H1 (cell line): ENCODE results near the gene WASHC2A. TPM values are rescaled to one million over a fixed set of nuclear protein-coding genes. Genes with fewer than 3 reads are reported as not detected.
"Not testable (repeated sequence)": the region's sequence is repeated elsewhere in the genome, so short reads cannot be mapped to it uniquely, and the experiment has no call there.

Experiments used
- CTCF ChIA-PET: fragments of 300-600 bp; sonication (Branson Sonifier 250); formaldehyde crosslinking; loops from one replicate; lab custom pipeline; 2021; ENCODE audit not compliant: partially characterized antibody; lab: Charles Lee
- POLR2A ChIA-PET: fragments of 300-600 bp; sonication (Branson Sonifier 250); formaldehyde crosslinking; loops from one replicate; lab custom pipeline; 2021; ENCODE audit warnings: inconsistent platforms; ENCODE audit not compliant: partially characterized antibody; lab: Charles Lee
- DNase-seq, 2 experiments: peaks; one replicate each; pipeline versions ENCODE4 v3.0.0 to v3.0.0-alpha.2; 2010 to 2022; ENCODE audit warnings: low spot score in 2 of 2, low read depth in 1 of 2, mixed read lengths in 1 of 2
- FAIRE-seq: peaks from 2 replicates; lab custom pipeline; 2011; peaks lifted over from hg19 to GRCh38; lab: Jason Lieb, UNC
- H2AFZ ChIP-seq: 2 replicates; pipeline ENCODE4 v1.8.1; 2012; ENCODE audit warnings: low read length, inconsistent platforms
- H2AK5ac ChIP-seq: 2 replicates; pipeline ENCODE4 v1.6.1; 2013; ENCODE audit warnings: low read depth, low read length
- H2BK120ac ChIP-seq: replicated peaks from 2 replicates; pipeline ENCODE3; 2013; ENCODE audit warnings: low read depth, low read length, inconsistent platforms
- H2BK12ac ChIP-seq: 2 replicates; pipeline ENCODE4 v1.6.1; 2013; ENCODE audit warnings: low read depth, low read length
- H2BK15ac ChIP-seq: 2 replicates; pipeline ENCODE4 v1.6.1; 2013; ENCODE audit warnings: low read length
- H2BK20ac ChIP-seq: 2 replicates; pipeline ENCODE4 v1.6.1; 2013; ENCODE audit warnings: low read length
- H2BK5ac ChIP-seq: 2 replicates; pipeline ENCODE4 v1.6.1; 2013; ENCODE audit warnings: low read depth, low read length
- H3K14ac ChIP-seq: 2 replicates; pipeline ENCODE4 v1.6.1; 2013; ENCODE audit warnings: inconsistent platforms; ENCODE audit not compliant: insufficient read length
- H3K18ac ChIP-seq: 2 replicates; pipeline ENCODE4 v1.6.1; 2013; ENCODE audit warnings: low read length; ENCODE audit errors: extremely low read depth
- H3K23ac ChIP-seq: 2 replicates; pipeline ENCODE4 v1.6.1; 2013; ENCODE audit warnings: inconsistent platforms; ENCODE audit not compliant: insufficient read length
- H3K23me2 ChIP-seq: 2 replicates; pipeline ENCODE4 v1.6.1; 2013; ENCODE audit warnings: low read depth, low read length
- H3K27ac ChIP-seq: 2 replicates; pipeline ENCODE4 v1.6.1; 2011; ENCODE audit warnings: low read depth, low read length, inconsistent platforms
- H3K27me3 ChIP-seq, 4 experiments: replicated peaks in 1 of 4; 1 replicate in 1 of 4; 2 replicates in 3 of 4; pipeline versions ENCODE4 v1.6.1 to v1.8.1; 2011 to 2013; ENCODE audit warnings: low read length in 3 of 4, mild to moderate bottlenecking in 3 of 4, inconsistent platforms in 2 of 4, mixed read lengths in 2 of 4, moderate library complexity in 1 of 4; ENCODE audit not compliant: control insufficient read depth in 3 of 4, insufficient read depth in 3 of 4; ENCODE audit errors: extremely low read depth in 1 of 4
- H3K36me3 ChIP-seq, 4 experiments: 2 replicates each; pipeline versions ENCODE4 v1.6.1 to v1.8.1; 2011 to 2013; ENCODE audit warnings: mild to moderate bottlenecking in 4 of 4, low read length in 3 of 4, moderate library complexity in 2 of 4, control low read depth in 1 of 4, inconsistent platforms in 1 of 4; ENCODE audit not compliant: insufficient read depth in 4 of 4, control insufficient read depth in 2 of 4
- H3K4ac ChIP-seq: replicated peaks from 2 replicates; pipeline ENCODE3; 2013; ENCODE audit warnings: low read length, low read depth, mixed read lengths, inconsistent platforms; ENCODE audit not compliant: insufficient read length
- H3K4me1 ChIP-seq, 4 experiments: replicated peaks in 1 of 4; 1 replicate in 1 of 4; 2 replicates in 3 of 4; pipeline versions ENCODE4 v1.6.1 to v1.8.1; 2011 to 2013; ENCODE audit warnings: low read length in 3 of 4, inconsistent platforms in 2 of 4, mixed read lengths in 1 of 4; ENCODE audit not compliant: insufficient read depth in 4 of 4, control insufficient read depth in 3 of 4
- H3K4me2 ChIP-seq, 2 experiments: 2 replicates each; pipeline versions ENCODE4 v1.6.1 to v1.8.1; 2011 to 2013; ENCODE audit warnings: low read depth in 2 of 2, low read length in 2 of 2, control low read depth in 1 of 2, inconsistent platforms in 1 of 2, mild to moderate bottlenecking in 1 of 2; ENCODE audit not compliant: insufficient read depth in 1 of 2
- H3K4me3 ChIP-seq, 4 experiments: fragments of 200-600, 300-600 bp in 1 of 4; sonication (generic), shearing (Covaris generic), sonication (Bioruptor Twin) in 1 of 4; 2 replicates each; pipeline versions ENCODE4 v1.5.1 to v1.8.1; 2011 to 2016; ENCODE audit warnings: low read length in 4 of 4, low read depth in 3 of 4, control low read depth in 2 of 4, inconsistent platforms in 2 of 4, mild to moderate bottlenecking in 2 of 4, mixed read lengths in 1 of 4, moderate library complexity in 1 of 4; ENCODE audit not compliant: insufficient read depth in 2 of 4; ENCODE audit errors: extremely low read depth in 1 of 4
- H3K56ac ChIP-seq: replicated peaks from 2 replicates; pipeline ENCODE3; 2013; ENCODE audit warnings: low read depth, mild to moderate bottlenecking, mixed read lengths, low read length, inconsistent platforms; ENCODE audit not compliant: insufficient read length
- H3K79me1 ChIP-seq: 2 replicates; pipeline ENCODE4 v1.6.1; 2013; ENCODE audit warnings: low read depth, low read length, control low read depth
- H3K79me2 ChIP-seq, 2 experiments: 2 replicates each; pipeline versions ENCODE4 v1.6.1 to v1.8.1; 2012 to 2013; ENCODE audit warnings: low read length in 2 of 2, mild to moderate bottlenecking in 2 of 2, inconsistent platforms in 1 of 2; ENCODE audit not compliant: insufficient read depth in 2 of 2, control insufficient read depth in 1 of 2
- H3K9ac ChIP-seq, 4 experiments: replicated peaks in 1 of 4; 1 replicate in 1 of 4; 2 replicates in 3 of 4; pipeline versions ENCODE4 v1.6.1 to v1.8.1; 2011 to 2013; ENCODE audit warnings: low read depth in 3 of 4, low read length in 3 of 4, control low read depth in 2 of 4, mild to moderate bottlenecking in 2 of 4, moderate library complexity in 2 of 4, inconsistent platforms in 1 of 4; ENCODE audit errors: extremely low read depth in 1 of 4
- H3K9me3 ChIP-seq, 2 experiments: 2 replicates each; pipeline versions ENCODE4 v1.6.1 to v1.8.1; 2012 to 2013; ENCODE audit warnings: mild to moderate bottlenecking in 2 of 2, moderate library complexity in 2 of 2, control low read depth in 1 of 2, inconsistent platforms in 1 of 2, low read depth in 1 of 2, low read length in 1 of 2, mixed read lengths in 1 of 2; ENCODE audit not compliant: insufficient read depth in 2 of 2
- H4K20me1 ChIP-seq, 2 experiments: replicated peaks in 1 of 2; 2 replicates each; pipeline versions ENCODE3 to v1.8.1; 2011 to 2013; ENCODE audit warnings: inconsistent platforms in 2 of 2, low read length in 2 of 2, mild to moderate bottlenecking in 1 of 2; ENCODE audit not compliant: insufficient read depth in 2 of 2, control insufficient read depth in 1 of 2
- H4K5ac ChIP-seq: 2 replicates; pipeline ENCODE4 v1.6.1; 2013; ENCODE audit warnings: low read length, low read depth, mixed read lengths, inconsistent platforms; ENCODE audit not compliant: insufficient read length
- H4K8ac ChIP-seq: 2 replicates; pipeline ENCODE4 v1.8.0; 2013; ENCODE audit warnings: mild to moderate bottlenecking, moderate library complexity, low read length, inconsistent platforms; ENCODE audit not compliant: insufficient read depth; ENCODE audit errors: extremely low read depth
- H4K91ac ChIP-seq: replicated peaks from 2 replicates; pipeline ENCODE3; 2013; ENCODE audit warnings: low read length, mixed read lengths, inconsistent platforms; ENCODE audit not compliant: insufficient read length
- WGBS, 2 experiments: shearing (Covaris generic) in 1 of 2; methylation state at CpG; one replicate each; pipeline versions ENCODE4 v1.1.6 to v1.1.7; 2013 to 2015; ENCODE audit warnings: low lambda C conversion rate in 2 of 2, mixed read lengths in 2 of 2, inconsistent platforms in 1 of 2, low coverage in 1 of 2, missing lambda C conversion rate in 1 of 2; ENCODE audit not compliant: insufficient replicate concordance in 2 of 2, insufficient coverage in 1 of 2, insufficient read length in 1 of 2; ENCODE audit errors: extremely low coverage in 1 of 2, missing lambda C conversion rate in 1 of 2; 5-methylcytosine and 5-hydroxymethylcytosine counted together
- polyA plus RNA-seq, 7 experiments: library from polyadenylated mRNA; depleted of rRNA in 3 of 7; stranded (reverse) in 5 of 7; unstranded in 2 of 7; fragments of >200 nt in 5 of 7; fragments of 200-250 nt in 2 of 7; gene quantifications; 1 replicate in 5 of 7; 2 replicates in 1 of 7; 4 replicates in 1 of 7; pipeline versions ENCODE4 v1.2.1 to v1.2.3, GENCODE V29; 2011 to 2013; ENCODE audit warnings: missing spikeins in 2 of 7, mixed read lengths in 2 of 7
- total RNA-seq: library from RNA; stranded (reverse); fragmentation: NEBNext Ultra II Directional; extraction: Animal tissue kit (Norgen Biotek cat#: 25700); gene quantifications from 2 replicates; pipeline ENCODE4 v1.2.1, GENCODE V29; 2021

The WASHC2A gene
- total and polyA plus RNA-seq, 2 of the 8 experiments (the other 6 are each of a cell fraction or from before 2014, with no cell fraction given): 7.5 to 29.7 TPM

DNA sequence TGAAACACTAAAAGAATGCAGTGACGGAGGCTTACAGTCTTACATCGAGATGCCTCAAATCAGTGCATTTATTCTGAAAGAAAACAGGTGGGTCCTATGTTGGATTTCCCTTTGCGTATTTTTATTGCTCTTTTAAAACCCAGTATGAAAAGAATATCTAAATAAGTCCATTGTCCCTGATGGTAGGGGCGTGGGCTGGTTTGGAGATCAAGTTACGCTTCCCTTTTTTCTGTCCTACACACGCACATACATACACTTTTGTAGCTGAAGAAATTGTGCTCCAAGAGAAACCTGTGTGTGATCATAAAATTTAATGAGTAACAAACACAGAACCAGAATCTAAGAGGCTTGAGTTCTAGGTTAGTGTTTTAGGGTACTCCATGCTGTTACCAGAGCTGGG lies 64.6 kb downstream of the WASHC2A start:
- H3K9ac ChIP-seq, H3K23ac ChIP-seq, H2BK15ac ChIP-seq, DNase-seq, H3K4me1 ChIP-seq, H2BK12ac ChIP-seq, CTCF ChIA-PET, H3K79me2 ChIP-seq, POLR2A ChIA-PET, H3K36me3 ChIP-seq, H3K56ac ChIP-seq, H3K14ac ChIP-seq, H3K79me1 ChIP-seq, H2BK20ac ChIP-seq, H3K4me2 ChIP-seq, H3K9me3 ChIP-seq, FAIRE-seq, H3K4me3 ChIP-seq, H4K20me1 ChIP-seq, H2AK5ac ChIP-seq, H2BK120ac ChIP-seq, H4K8ac ChIP-seq, H4K91ac ChIP-seq, H2BK5ac ChIP-seq, H2AFZ ChIP-seq, H4K5ac ChIP-seq, H3K18ac ChIP-seq, H3K27ac ChIP-seq, H3K4ac ChIP-seq, H3K23me2 ChIP-seq, H3K27me3 ChIP-seq: not testable (repeated sequence)
- 98% methylated on average over 6 of the region's 6 CpGs; no CpG with 5 or more reads in 1 of the 2 experiments for WGBS, 2 experiments

- H2BK15ac ChIP-seq, H3K14ac ChIP-seq, H3K56ac ChIP-seq, H3K79me1 ChIP-seq, H3K9ac ChIP-seq, H3K4me3 ChIP-seq, H4K8ac ChIP-seq, H3K36me3 ChIP-seq, FAIRE-seq, H3K23me2 ChIP-seq, H4K5ac ChIP-seq, POLR2A ChIA-PET, H3K27me3 ChIP-seq, H2AK5ac ChIP-seq, DNase-seq, H2BK20ac ChIP-seq, H3K4me1 ChIP-seq, H3K79me2 ChIP-seq, H2BK5ac ChIP-seq, H2AFZ ChIP-seq, H4K20me1 ChIP-seq, H3K23ac ChIP-seq, H3K27ac ChIP-seq, H2BK120ac ChIP-seq, H3K9me3 ChIP-seq, H4K91ac ChIP-seq, H3K18ac ChIP-seq, H2BK12ac ChIP-seq, CTCF ChIA-PET, H3K4ac ChIP-seq, H3K4me2 ChIP-seq: not testable (repeated sequence)
- WGBS, 2 experiments: 99% methylated on average over 3 of the region's 3 CpGs; no CpG with 5 or more reads in 1 of the 2 experiments
Measured at GRCh38 chr10:50132841-50133240, 65.1 kb downstream of the WASHC2A start.
